Caco-2 (cell line): ENCODE measurements around the gene TFAP2A. TPM values are rescaled to one million over a fixed set of nuclear protein-coding genes. Genes with fewer than 3 reads are reported as not detected.

Experiments
- BruUV-seq: library from RNA; stranded (reverse); fragments of 400-500 nt; replicated peaks from 2 replicates; lab custom pipeline; 2021; lab: Mats Ljungman, UMichigan
- CTCF ChIA-PET: fragments of 300-600 bp; sonication (Branson Sonifier 250); formaldehyde crosslinking; loops from one replicate; lab custom pipeline; 2022; ENCODE audit warnings: antibody characterized with exemption; lab: Charles Lee
- POLR2A ChIA-PET: fragments of 300-600 bp; sonication (Branson Sonifier 250); formaldehyde crosslinking; loops from one replicate; lab custom pipeline; 2022; ENCODE audit warnings: antibody characterized with exemption; lab: Charles Lee
- DNase-seq, 2 experiments: peaks; one replicate each; pipeline versions ENCODE4 v3.0.0 to v3.0.0-alpha.2; 2020 to 2022
- H3K27me3 ChIP-seq: replicated peaks from 2 replicates; pipeline ENCODE4 v1.6.0; 2011; ENCODE audit warnings: low read length; ENCODE audit not compliant: control insufficient read depth, insufficient read depth
- H3K36me3 ChIP-seq: 2 replicates; pipeline ENCODE4 v1.5.1; 2011; ENCODE audit warnings: low read length; ENCODE audit not compliant: control insufficient read depth, insufficient read depth
- H3K4me1 ChIP-seq: fragments of 250-450 bp; sonication (Bioruptor Pico); 2 replicates; pipeline ENCODE4 v1.5.1; 2020; ENCODE audit warnings: mild to moderate bottlenecking
- H3K4me3 ChIP-seq: 2 replicates; pipeline ENCODE4 v1.5.1; 2011; ENCODE audit warnings: low read depth, mild to moderate bottlenecking, control low read depth, low read length
- H3K9me3 ChIP-seq: fragments of 250-450 bp; sonication (Bioruptor Pico); 2 replicates; pipeline ENCODE4 v1.5.1; 2020; ENCODE audit warnings: mild to moderate bottlenecking, moderate library complexity
- H3K27ac Mint-ChIP-seq: one replicate; pipeline ENCODE4 v1.8.0; 2022; ENCODE audit warnings: mixed read lengths; ENCODE audit not compliant: unreplicated experiment
- H3K27me3 Mint-ChIP-seq: one replicate; pipeline ENCODE4 v1.8.0; 2022; ENCODE audit warnings: mixed read lengths; ENCODE audit not compliant: insufficient read depth, unreplicated experiment
- H3K36me3 Mint-ChIP-seq: one replicate; pipeline ENCODE4 v1.8.0; 2022; ENCODE audit warnings: mild to moderate bottlenecking, mixed read lengths; ENCODE audit not compliant: insufficient read depth, unreplicated experiment
- H3K4me1 Mint-ChIP-seq: one replicate; pipeline ENCODE4 v1.8.0; 2022; ENCODE audit warnings: low read depth, mixed read lengths; ENCODE audit not compliant: unreplicated experiment
- H3K4me3 Mint-ChIP-seq: one replicate; pipeline ENCODE4 v1.8.0; 2022; ENCODE audit warnings: mild to moderate bottlenecking, moderate library complexity, mixed read lengths; ENCODE audit not compliant: unreplicated experiment
- H3K9me3 Mint-ChIP-seq: one replicate; pipeline ENCODE4 v1.8.0; 2022; ENCODE audit warnings: mixed read lengths; ENCODE audit not compliant: unreplicated experiment
- intact Hi-C: fragments of 100-400 bp; cut with micrococcal nuclease; formaldehyde crosslinking; loops from one replicate; pipeline ENCODE4 v1.10.0; 2022; ENCODE audit not compliant: unreplicated experiment
- total RNA-seq: library from RNA; stranded (reverse); gene quantifications from 2 replicates; pipeline ENCODE4 v1.2.3, GENCODE V29; 2022
- TF ChIP-seq, protein P1 (sequence below), 2 experiments: fragments of 200-600 bp in 1 of 2; IDR thresholded peaks; 1 replicate in 1 of 2; 2 replicates in 1 of 2; pipeline versions ENCODE4 v1.5.1 to v1.8.0; 2011 to 2022; ENCODE audit warnings: antibody characterized with exemption in 1 of 2, control low read depth in 1 of 2, inconsistent platforms in 1 of 2, low read depth in 1 of 2, low read length in 1 of 2, mild to moderate bottlenecking in 1 of 2, moderate library complexity in 1 of 2; ENCODE audit not compliant: insufficient read depth in 1 of 2, severe bottlenecking in 1 of 2, unreplicated experiment in 1 of 2

The TFAP2A gene
- total RNA-seq, 1 experiment from 2014 or later = 6.3 TPM

- TF ChIP-seq, protein P1, sequence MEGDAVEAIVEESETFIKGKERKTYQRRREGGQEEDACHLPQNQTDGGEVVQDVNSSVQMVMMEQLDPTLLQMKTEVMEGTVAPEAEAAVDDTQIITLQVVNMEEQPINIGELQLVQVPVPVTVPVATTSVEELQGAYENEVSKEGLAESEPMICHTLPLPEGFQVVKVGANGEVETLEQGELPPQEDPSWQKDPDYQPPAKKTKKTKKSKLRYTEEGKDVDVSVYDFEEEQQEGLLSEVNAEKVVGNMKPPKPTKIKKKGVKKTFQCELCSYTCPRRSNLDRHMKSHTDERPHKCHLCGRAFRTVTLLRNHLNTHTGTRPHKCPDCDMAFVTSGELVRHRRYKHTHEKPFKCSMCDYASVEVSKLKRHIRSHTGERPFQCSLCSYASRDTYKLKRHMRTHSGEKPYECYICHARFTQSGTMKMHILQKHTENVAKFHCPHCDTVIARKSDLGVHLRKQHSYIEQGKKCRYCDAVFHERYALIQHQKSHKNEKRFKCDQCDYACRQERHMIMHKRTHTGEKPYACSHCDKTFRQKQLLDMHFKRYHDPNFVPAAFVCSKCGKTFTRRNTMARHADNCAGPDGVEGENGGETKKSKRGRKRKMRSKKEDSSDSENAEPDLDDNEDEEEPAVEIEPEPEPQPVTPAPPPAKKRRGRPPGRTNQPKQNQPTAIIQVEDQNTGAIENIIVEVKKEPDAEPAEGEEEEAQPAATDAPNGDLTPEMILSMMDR (IDR thresholded peaks at IDR 0.05; ENCODE audit: insufficient read depth in 1 of 2, low read depth in 1 of 2, low read length in 1 of 2, severe bottlenecking in 1 of 2, unreplicated experiment in 1 of 2) = no peak
- no peak overlapping the region for H3K4me3 Mint-ChIP-seq
- peaks cover 25% of the 10 kb centered on the region for H3K4me1 Mint-ChIP-seq
- no peak overlapping the region for H3K27ac Mint-ChIP-seq
- intact Hi-C loops = loop anchor here (5.0 to 10.0 kb wide), 4 partner anchors 49 to 856 kb away; no protein-coding TSS in a partner anchor
- Histone ChIP-seq H3K4me1 (peaks cover 18% of the 10 kb centered on the region), H3K36me3 (no peaks in the 10 kb centered on the region), H3K9me3 (no peaks in the 10 kb centered on the region), H3K4me3 (no peak overlapping the region), H3K27me3 (no peaks in the 10 kb centered on the region)
- DNase-seq = no peak
- no TSS peak for BruUV-seq
- no peaks in the 10 kb centered on the region for H3K9me3 Mint-ChIP-seq
- peaks cover 21% of the 10 kb centered on the region for H3K36me3 Mint-ChIP-seq
- ChIA-PET POLR2A (interaction anchor here (0.6 kb wide), 1 partner anchor 19 kb away, joined by 3 read pairs; no protein-coding TSS in a partner anchor), CTCF (no interaction called here)
- no peaks in the 10 kb centered on the region for H3K27me3 Mint-ChIP-seq
Observed at GRCh38 chr6:10401004-10401536, 13.8 kb downstream of the TFAP2A start.

DNA sequence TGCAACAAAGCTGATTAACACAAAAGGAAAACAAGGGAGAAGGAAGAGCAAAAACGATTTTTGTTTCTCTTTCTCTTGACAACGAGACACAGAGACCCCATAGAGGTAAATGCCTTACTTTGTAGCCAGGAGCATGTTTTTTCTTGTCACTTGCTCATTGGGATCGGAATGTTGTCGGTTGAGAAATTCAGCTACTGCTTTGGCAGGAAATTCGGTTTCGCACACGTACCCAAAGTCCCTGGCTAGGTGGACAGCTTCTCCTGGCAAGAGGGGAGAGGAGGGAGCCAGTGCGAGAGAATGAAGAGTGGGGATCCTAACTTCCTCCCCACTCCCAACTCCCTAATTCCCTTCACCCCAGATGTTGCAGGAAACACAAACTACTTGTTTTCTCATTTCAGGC, 14.5 kb downstream of the TFAP2A start:
- intact Hi-C loops = loop anchor here (5.0 to 10.0 kb wide), 4 partner anchors 48 to 856 kb away; no protein-coding TSS in a partner anchor

DNA sequence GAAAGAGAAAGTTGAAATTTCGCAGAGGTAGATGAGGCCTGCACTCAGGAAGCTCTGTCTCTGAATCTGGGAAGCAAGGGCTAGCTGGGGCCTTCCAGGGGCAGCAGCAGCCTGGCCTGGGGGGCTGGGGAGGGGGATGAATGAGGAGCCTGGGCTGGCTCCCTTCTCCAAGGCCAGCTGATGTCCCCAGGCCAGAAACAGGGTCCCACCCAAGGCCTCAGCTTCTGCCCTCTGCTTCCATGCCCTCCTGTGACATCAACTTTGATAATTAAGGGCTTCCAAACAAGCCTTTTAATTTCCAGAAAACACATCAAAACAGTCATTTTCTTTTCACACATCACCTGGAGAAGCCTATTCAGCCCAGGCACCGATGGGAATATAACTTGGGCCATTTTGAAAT, 15.4 kb downstream of the TFAP2A start:
- H3K27me3 ChIP-seq = no peaks in the 10 kb centered on the region
- H3K27ac Mint-ChIP-seq = no peak overlapping the region
- peaks cover 14% of the 10 kb centered on the region for H3K4me1 ChIP-seq
- ChIA-PET POLR2A (no interaction called here), CTCF (interaction anchor here (0.6 kb wide), 1 partner anchor 77 kb away, joined by 6 read pairs; no protein-coding TSS in a partner anchor)
- no peak overlapping the region for H3K4me3 ChIP-seq
- no peaks in the 10 kb centered on the region for H3K9me3 Mint-ChIP-seq
- H3K9me3 ChIP-seq = no peaks in the 10 kb centered on the region
- peaks cover 17% of the 10 kb centered on the region for H3K4me1 Mint-ChIP-seq
- TF ChIP-seq, protein P1 (IDR thresholded peaks at IDR 0.05; ENCODE audit: insufficient read depth in 1 of 2, low read depth in 1 of 2, low read length in 1 of 2, severe bottlenecking in 1 of 2, unreplicated experiment in 1 of 2) = no peak
- no peaks in the 10 kb centered on the region for H3K27me3 Mint-ChIP-seq
- H3K4me3 Mint-ChIP-seq = no peak overlapping the region
- intact Hi-C loops = no loop called here
- no peaks in the 10 kb centered on the region for H3K36me3 ChIP-seq
- no peak for DNase-seq
- BruUV-seq = no TSS peak
- H3K36me3 Mint-ChIP-seq = peaks cover 19% of the 10 kb centered on the region

More for the DNA sequence above, 14.5 kb downstream of the TFAP2A start:
- ChIA-PET CTCF (no interaction called here), POLR2A (no interaction called here)
- Mint-ChIP-seq H3K27me3 (no peaks in the 10 kb centered on the region), H3K9me3 (no peaks in the 10 kb centered on the region), H3K36me3 (peaks cover 19% of the 10 kb centered on the region), H3K27ac (no peak overlapping the region), H3K4me1 (peaks cover 19% of the 10 kb centered on the region), H3K4me3 (no peak overlapping the region)
- H3K9me3 ChIP-seq = no peaks in the 10 kb centered on the region
- TF ChIP-seq, protein P1 (IDR thresholded peaks at IDR 0.05; ENCODE audit: insufficient read depth in 1 of 2, low read depth in 1 of 2, low read length in 1 of 2, severe bottlenecking in 1 of 2, unreplicated experiment in 1 of 2) = no peak
- BruUV-seq = no TSS peak
- no peak overlapping the region for H3K4me3 ChIP-seq
- H3K36me3 ChIP-seq = no peaks in the 10 kb centered on the region
- H3K27me3 ChIP-seq = no peaks in the 10 kb centered on the region
- peaks cover 14% of the 10 kb centered on the region for H3K4me1 ChIP-seq
- no peak for DNase-seq
